Measurements from ENCODE around the gene SNRPA1.

- TF ChIP-seq CTCF (IDR thresholded peaks at IDR 0.05 in 4 of 5, conservative IDR thresholded peaks at IDR 0.05 in 1 of 5) (no peak), POLR2A (IDR thresholded peaks at IDR 0.05) (no peak)
Measured at GRCh38 chr15:101322016-101322695, 27.1 kb upstream of the SNRPA1 start.
